GM21576 (cell line): ENCODE measurements around the gene PTPN2.
"Not testable (repeated sequence)": the region's sequence is repeated elsewhere in the genome, so short reads cannot be mapped to it uniquely, and the experiment has no call there.

Experiments used
- ATAC-seq: cut with Tn5 transposase; IDR thresholded peaks from one replicate; pipeline ENCODE4 v1.9.1; 2021; ENCODE audit warnings: mild to moderate bottlenecking, moderate library complexity; ENCODE audit not compliant: unreplicated experiment

The PTPN2 gene

GRCh38 chr18:12883684-12884405 lies at the start of gene PTPN2:
Gene PTPN2, minus strand, starts transcription at chr18:12884237. Its CDS starts 96 bp downstream, at chr18:12884141.
- ATAC-seq = peak; percentile 61

- ATAC-seq = no peak
Measured at GRCh38 chr18:12933327-12933726, 49.3 kb upstream of the PTPN2 start.

GRCh38 chr18:12930908-12931307 lies 46.9 kb upstream of the PTPN2 start:
- ATAC-seq = no peak

- no peak for ATAC-seq
Measured at GRCh38 chr18:12930376-12930775, 46.3 kb upstream of the PTPN2 start.

- ATAC-seq = no peak
Measured at GRCh38 chr18:12929477-12930083, 45.5 kb upstream of the PTPN2 start.

- no peak for ATAC-seq
Measured at GRCh38 chr18:12928641-12929040, 44.6 kb upstream of the PTPN2 start.

GRCh38 chr18:12928206-12928605 lies 44.2 kb upstream of the PTPN2 start:
- ATAC-seq = no peak

- ATAC-seq = no peak
Measured at GRCh38 chr18:12924616-12925015, 40.6 kb upstream of the PTPN2 start.

- ATAC-seq = no peak
Measured at GRCh38 chr18:12922266-12922665, 38.2 kb upstream of the PTPN2 start.

GRCh38 chr18:12921178-12921577 lies 37.1 kb upstream of the PTPN2 start:
- ATAC-seq = peak; percentile 78

GRCh38 chr18:12911929-12912703 lies 28.1 kb upstream of the PTPN2 start:
- ATAC-seq = no peak

GRCh38 chr18:12911025-12911928 lies 27.2 kb upstream of the PTPN2 start:
- no peak for ATAC-seq

GRCh38 chr18:12908706-12909105 lies 24.7 kb upstream of the PTPN2 start:
- no peak for ATAC-seq

- no peak for ATAC-seq
Measured at GRCh38 chr18:12907258-12907925, 23.4 kb upstream of the PTPN2 start.

- no peak for ATAC-seq
Measured at GRCh38 chr18:12906773-12907172, 22.7 kb upstream of the PTPN2 start.

- no peak for ATAC-seq
Measured at GRCh38 chr18:12906119-12906518, 22.1 kb upstream of the PTPN2 start.

- ATAC-seq = no peak
Measured at GRCh38 chr18:12904012-12904516, 20.0 kb upstream of the PTPN2 start.

GRCh38 chr18:12901208-12901607 lies 17.2 kb upstream of the PTPN2 start:
- not testable (repeated sequence) for ATAC-seq

- ATAC-seq = not testable (repeated sequence)
Measured at GRCh38 chr18:12896784-12897333, 12.8 kb upstream of the PTPN2 start.

- no peak for ATAC-seq
Measured at GRCh38 chr18:12895626-12896025, 11.6 kb upstream of the PTPN2 start.
